ENCODE data around the gene SEMA3G.

The SEMA3G gene

GRCh38 chr3:52479037-52479876, 34.4 kb upstream of the SEMA3G start:
- DNase-seq, result no peak

GRCh38 chr3:52477796-52478095, 32.8 kb upstream of the SEMA3G start:
- no peak for DNase-seq

GRCh38 chr3:52477076-52477795, 32.3 kb upstream of the SEMA3G start:
- no peak for DNase-seq

GRCh38 chr3:52473026-52473425, 28.1 kb upstream of the SEMA3G start:
- DNase-seq, result no peak

- peak in 1 of 6 experiments; percentile 4 for DNase-seq
Measured at GRCh38 chr3:52472239-52473000, 27.5 kb upstream of the SEMA3G start.

- DNase-seq, result no peak
Measured at GRCh38 chr3:52471371-52472238, 26.7 kb upstream of the SEMA3G start.

- no peak for DNase-seq
Measured at GRCh38 chr3:52470920-52471319, 26.0 kb upstream of the SEMA3G start.

- DNase-seq, result no peak
Measured at GRCh38 chr3:52469001-52469400, 24.1 kb upstream of the SEMA3G start.

GRCh38 chr3:52468336-52468735, 23.4 kb upstream of the SEMA3G start:
- DNase-seq, result no peak

GRCh38 chr3:52463416-52463815, 18.5 kb upstream of the SEMA3G start:
- DNase-seq, result no peak

GRCh38 chr3:52461874-52462273, 17.0 kb upstream of the SEMA3G start:
- DNase-seq, result no peak

GRCh38 chr3:52458770-52459545, 14.1 kb upstream of the SEMA3G start:
- no peak for DNase-seq

GRCh38 chr3:52458031-52458760, 13.3 kb upstream of the SEMA3G start:
- no peak for DNase-seq

GRCh38 chr3:52456800-52457183, 11.9 kb upstream of the SEMA3G start:
- DNase-seq, result no peak

GRCh38 chr3:52456169-52456799, 11.4 kb upstream of the SEMA3G start:
- DNase-seq, result peak in 2 of 6 experiments; percentile 9 to 42

- DNase-seq, result peak; percentile 91 to 98 (median 94)
Measured at GRCh38 chr3:52455283-52456168, 10.6 kb upstream of the SEMA3G start, which contains the start of gene NISCH. Gene NISCH, plus strand, starts transcription at chr3:52455604. Its CDS starts 38 bp downstream, at chr3:52455642.

GRCh38 chr3:52454938-52455282, 10.0 kb upstream of the SEMA3G start:
- DNase-seq, result no peak

GRCh38 chr3:52454250-52454937, 9.5 kb upstream of the SEMA3G start:
- DNase-seq, result no peak

Measured in stimulated activated naive CD4-positive, alpha-beta T cell (primary cell).